ENCODE results near the gene CNBP.

- no peak for TF ChIP-seq CTCF (IDR thresholded peaks at IDR 0.05)
- no peak for TF ChIP-seq POLR2A (IDR thresholded peaks at IDR 0.05)
These were observed 16.9 kb downstream of the CNBP start for GRCh38 chr3:129166579-129167332.
